ENCODE results near the gene WDR1. TPM values are rescaled to one million over a fixed set of nuclear protein-coding genes. Genes with fewer than 3 reads are reported as not detected.

The WDR1 gene
- total RNA-seq, 1 experiment from 2014 or later: 367 TPM

GRCh38 chr4:10056334-10057022, 60.1 kb downstream of the WDR1 start:
- no peaks in the 10 kb centered on the region for H4K20me1 ChIP-seq (ENCODE audit: control insufficient read depth, insufficient read depth, insufficient read length)
- no peaks in the 10 kb centered on the region for H3K27me3 ChIP-seq (ENCODE audit: insufficient read depth, low read length)
- no peaks in the 10 kb centered on the region for H3K9me3 ChIP-seq (ENCODE audit: control insufficient read depth, low read depth, low read length)
- peaks cover 0 to 1% (median 0%) of the 10 kb centered on the region in 3 experiments; a peak in 1 of 7 replicates for H3K36me3 Mint-ChIP-seq (ENCODE audit: insufficient read depth in 1 of 3, low read depth in 3 of 3)
- no peak overlapping the region for H2BK20ac ChIP-seq (ENCODE audit: low read depth, low read length, poor library complexity, severe bottlenecking)
- H3K4ac ChIP-seq (ENCODE audit: low read depth, low read length): no peak overlapping the region
- peaks cover 3 to 7% of the 10 kb centered on the region in 2 experiments; a peak in 3 of 4 replicates for H3K4me1 Mint-ChIP-seq
- no peak overlapping the region for H3K4me3 Mint-ChIP-seq
- H3K27ac Mint-ChIP-seq: peak overlapping the region in 1 of 3 experiments; percentile 14; a peak in 1 of 7 replicates
- H2BK120ac ChIP-seq (ENCODE audit: low read depth, low read length, poor library complexity, severe bottlenecking): no peak overlapping the region
- H2BK15ac ChIP-seq (ENCODE audit: low read depth, low read length): no peak overlapping the region
- H2BK12ac ChIP-seq (ENCODE audit: insufficient read length, low read depth, low read length): no peak overlapping the region
- H2AK5ac ChIP-seq (ENCODE audit: insufficient read length, low read length): no peak overlapping the region
- no peak overlapping the region for H3T11ph ChIP-seq (ENCODE audit: low read length)
- no peak overlapping the region for H3K18ac ChIP-seq (ENCODE audit: insufficient read length, low read depth, low read length)
- no peak overlapping the region for H3K27ac ChIP-seq (ENCODE audit: insufficient read length, low read depth, low read length)
- H2BK5ac ChIP-seq (ENCODE audit: insufficient read length, low read length): no peak overlapping the region
- peaks cover 0 to 3% of the 10 kb centered on the region in 2 experiments; a peak in 3 of 5 replicates for H3K9me3 Mint-ChIP-seq
- no peak overlapping the region for H4K91ac ChIP-seq (ENCODE audit: insufficient read length, low read depth, low read length)
- H3K9ac ChIP-seq (ENCODE audit: extremely low read depth, insufficient read length, low read length): no peak overlapping the region
- H3K79me2 ChIP-seq (ENCODE audit: insufficient read depth, low read length): no peaks in the 10 kb centered on the region
- peaks cover 5% of the 10 kb centered on the region for H3K27me3 Mint-ChIP-seq (ENCODE audit: low read depth)
- H3K56ac ChIP-seq (ENCODE audit: insufficient read length, low read depth, low read length): no peak overlapping the region
- H2AFZ ChIP-seq (ENCODE audit: low read length): no peak overlapping the region
- no peaks in the 10 kb centered on the region for H3K4me1 ChIP-seq (ENCODE audit: insufficient read depth, low read length)
- no peak overlapping the region for H3K14ac ChIP-seq (ENCODE audit: insufficient read depth, low read length)
- H3K4me2 ChIP-seq (ENCODE audit: insufficient read depth, insufficient read length, low read length): no peak overlapping the region
- no CpG with 5 or more reads among the region's 8 CpGs for WGBS (ENCODE audit: extremely low coverage, insufficient read length, low lambda C conversion rate)
- TF ChIP-seq, protein P1, sequence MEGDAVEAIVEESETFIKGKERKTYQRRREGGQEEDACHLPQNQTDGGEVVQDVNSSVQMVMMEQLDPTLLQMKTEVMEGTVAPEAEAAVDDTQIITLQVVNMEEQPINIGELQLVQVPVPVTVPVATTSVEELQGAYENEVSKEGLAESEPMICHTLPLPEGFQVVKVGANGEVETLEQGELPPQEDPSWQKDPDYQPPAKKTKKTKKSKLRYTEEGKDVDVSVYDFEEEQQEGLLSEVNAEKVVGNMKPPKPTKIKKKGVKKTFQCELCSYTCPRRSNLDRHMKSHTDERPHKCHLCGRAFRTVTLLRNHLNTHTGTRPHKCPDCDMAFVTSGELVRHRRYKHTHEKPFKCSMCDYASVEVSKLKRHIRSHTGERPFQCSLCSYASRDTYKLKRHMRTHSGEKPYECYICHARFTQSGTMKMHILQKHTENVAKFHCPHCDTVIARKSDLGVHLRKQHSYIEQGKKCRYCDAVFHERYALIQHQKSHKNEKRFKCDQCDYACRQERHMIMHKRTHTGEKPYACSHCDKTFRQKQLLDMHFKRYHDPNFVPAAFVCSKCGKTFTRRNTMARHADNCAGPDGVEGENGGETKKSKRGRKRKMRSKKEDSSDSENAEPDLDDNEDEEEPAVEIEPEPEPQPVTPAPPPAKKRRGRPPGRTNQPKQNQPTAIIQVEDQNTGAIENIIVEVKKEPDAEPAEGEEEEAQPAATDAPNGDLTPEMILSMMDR (conservative IDR thresholded peaks at IDR 0.05): no peak
- H3K23me2 ChIP-seq (ENCODE audit: insufficient read length, low read depth, low read length, poor library complexity, severe bottlenecking): no peaks in the 10 kb centered on the region
- no peak overlapping the region for H3K23ac ChIP-seq (ENCODE audit: insufficient read length, low read depth, low read length)
- no peak overlapping the region for H4K8ac ChIP-seq (replicated peaks; ENCODE audit: insufficient read length, low read depth, low read length)
- no peaks in the 10 kb centered on the region for H3K79me1 ChIP-seq (ENCODE audit: insufficient read depth, low read depth, low read length, poor library complexity, severe bottlenecking)
- DNase-seq: no peak
- no peak overlapping the region for H4K5ac ChIP-seq (ENCODE audit: insufficient read length, low read depth, low read length)

All from H9 (cell line).